GM19324 (cell line): ENCODE data around the gene OR2T8.

ENCODE experiments used
- ATAC-seq: cut with Tn5 transposase; IDR thresholded peaks from one replicate; pipeline ENCODE4 v1.9.1; 2021; ENCODE audit warnings: mild to moderate bottlenecking, moderate library complexity; ENCODE audit not compliant: unreplicated experiment, low FRiP score

Gene OR2T8

GRCh38 chr1:247919952-247920351 lies at the start of gene OR2T8:
TSS of gene OR2T8 (plus strand) at chr1:247920252. CDS start at chr1:247921018, 766 bp downstream.
- no peak for ATAC-seq

GRCh38 chr1:247883346-247883745 lies 36.7 kb upstream of the OR2T8 start:
- ATAC-seq: no peak

- no peak for ATAC-seq
These were observed 35.1 kb upstream of the OR2T8 start for GRCh38 chr1:247884797-247885413.

- no peak for ATAC-seq
These were observed 24.9 kb upstream of the OR2T8 start, which contains the start of gene OR2W3 for GRCh38 chr1:247895163-247895637. TSS of gene OR2W3 (plus strand) at chr1:247895587. CDS start at chr1:247895587, 0 bp downstream.

GRCh38 chr1:247895976-247896375 lies 24.1 kb upstream of the OR2T8 start:
- no peak for ATAC-seq

GRCh38 chr1:247904122-247904521 lies 15.9 kb upstream of the OR2T8 start:
- no peak for ATAC-seq

- no peak for ATAC-seq
These were observed 14.9 kb upstream of the OR2T8 start for GRCh38 chr1:247905181-247905580.

- no peak for ATAC-seq
These were observed 14.0 kb upstream of the OR2T8 start for GRCh38 chr1:247905910-247906503.

GRCh38 chr1:247906504-247907047 lies 13.5 kb upstream of the OR2T8 start:
- ATAC-seq: no peak

- no peak for ATAC-seq
These were observed 11.3 kb upstream of the OR2T8 start for GRCh38 chr1:247908766-247909165.

- ATAC-seq: no peak
These were observed 6.3 kb upstream of the OR2T8 start for GRCh38 chr1:247913786-247914185.

GRCh38 chr1:247914941-247915662 lies 5.0 kb upstream of the OR2T8 start:
- no peak for ATAC-seq

- ATAC-seq: no peak
These were observed 3.9 kb downstream of the OR2T8 start for GRCh38 chr1:247923941-247924340.

GRCh38 chr1:247924868-247925267 lies 4.8 kb downstream of the OR2T8 start, which contains the start of gene OR2AJ1:
TSS of gene OR2AJ1 (plus strand) at chr1:247924889. CDS start at chr1:247933769, 8,880 bp downstream.
- ATAC-seq: no peak

GRCh38 chr1:247933989-247934388 lies 13.9 kb downstream of the OR2T8 start:
- ATAC-seq: no peak

GRCh38 chr1:247935781-247936180 lies 15.7 kb downstream of the OR2T8 start:
- no peak for ATAC-seq

- no peak for ATAC-seq
These were observed 16.4 kb downstream of the OR2T8 start for GRCh38 chr1:247936415-247936814.

- peak; percentile 96 for ATAC-seq
These were observed 17.1 kb downstream of the OR2T8 start for GRCh38 chr1:247936965-247937734.

- ATAC-seq: no peak
These were observed 22.6 kb downstream of the OR2T8 start for GRCh38 chr1:247942624-247943023.

- ATAC-seq: no peak
These were observed 28.5 kb downstream of the OR2T8 start, which contains the start of gene OR2L8 for GRCh38 chr1:247948558-247948957. TSS of gene OR2L8 (plus strand) at chr1:247948858. CDS start at chr1:247948858, 0 bp downstream.
